Measurements from ENCODE around the gene CBX5.

GRCh38 chr12:54300225-54300731 is 20.4 kb upstream of the CBX5 start:
- TF ChIP-seq, protein P1, sequence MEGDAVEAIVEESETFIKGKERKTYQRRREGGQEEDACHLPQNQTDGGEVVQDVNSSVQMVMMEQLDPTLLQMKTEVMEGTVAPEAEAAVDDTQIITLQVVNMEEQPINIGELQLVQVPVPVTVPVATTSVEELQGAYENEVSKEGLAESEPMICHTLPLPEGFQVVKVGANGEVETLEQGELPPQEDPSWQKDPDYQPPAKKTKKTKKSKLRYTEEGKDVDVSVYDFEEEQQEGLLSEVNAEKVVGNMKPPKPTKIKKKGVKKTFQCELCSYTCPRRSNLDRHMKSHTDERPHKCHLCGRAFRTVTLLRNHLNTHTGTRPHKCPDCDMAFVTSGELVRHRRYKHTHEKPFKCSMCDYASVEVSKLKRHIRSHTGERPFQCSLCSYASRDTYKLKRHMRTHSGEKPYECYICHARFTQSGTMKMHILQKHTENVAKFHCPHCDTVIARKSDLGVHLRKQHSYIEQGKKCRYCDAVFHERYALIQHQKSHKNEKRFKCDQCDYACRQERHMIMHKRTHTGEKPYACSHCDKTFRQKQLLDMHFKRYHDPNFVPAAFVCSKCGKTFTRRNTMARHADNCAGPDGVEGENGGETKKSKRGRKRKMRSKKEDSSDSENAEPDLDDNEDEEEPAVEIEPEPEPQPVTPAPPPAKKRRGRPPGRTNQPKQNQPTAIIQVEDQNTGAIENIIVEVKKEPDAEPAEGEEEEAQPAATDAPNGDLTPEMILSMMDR (IDR thresholded peaks at IDR 0.05), result no peak
- TF ChIP-seq POLR2AphosphoS5 (IDR thresholded peaks at IDR 0.05; ENCODE audit: low read depth, low read length), result no peak
